ENCODE data around the gene DRD4.

The DRD4 gene

GRCh38 chr11:620935-621814 is 15.9 kb upstream of the DRD4 start:
- DNase-seq (ENCODE audit: extremely low read depth in 1 of 2, low read depth in 1 of 2), result no peak

GRCh38 chr11:621838-622237 is 15.2 kb upstream of the DRD4 start:
- DNase-seq (ENCODE audit: extremely low read depth in 1 of 2, low read depth in 1 of 2), result no peak

- no peak for DNase-seq (ENCODE audit: extremely low read depth in 1 of 2, low read depth in 1 of 2)
These were observed 13.7 kb upstream of the DRD4 start for GRCh38 chr11:623349-623869.

GRCh38 chr11:623999-624704 is 12.9 kb upstream of the DRD4 start:
- DNase-seq (ENCODE audit: extremely low read depth in 1 of 2, low read depth in 1 of 2), result no peak

GRCh38 chr11:624705-625635 is 12.1 kb upstream of the DRD4 start, which contains the start of gene CDHR5:
TSS of gene CDHR5 (minus strand) at chr11:624955. CDS start at chr11:624902, 53 bp downstream.
- no peak for DNase-seq (ENCODE audit: extremely low read depth in 1 of 2, low read depth in 1 of 2)

- no peak for DNase-seq (ENCODE audit: extremely low read depth in 1 of 2, low read depth in 1 of 2)
These were observed 11.3 kb upstream of the DRD4 start for GRCh38 chr11:625636-626268.

GRCh38 chr11:626475-627307 is 10.4 kb upstream of the DRD4 start, which contains the start of gene SCT:
TSS of gene SCT (minus strand) at chr11:627181. CDS start at chr11:627143, 38 bp downstream.
- no peak for DNase-seq (ENCODE audit: extremely low read depth in 1 of 2, low read depth in 1 of 2)

- DNase-seq (ENCODE audit: extremely low read depth in 1 of 2, low read depth in 1 of 2), result no peak
These were observed 9.8 kb upstream of the DRD4 start for GRCh38 chr11:627308-627576.

- DNase-seq (ENCODE audit: extremely low read depth in 1 of 2, low read depth in 1 of 2), result no peak
These were observed 9.0 kb upstream of the DRD4 start for GRCh38 chr11:628056-628455.

- no peak for DNase-seq (ENCODE audit: extremely low read depth in 1 of 2, low read depth in 1 of 2)
These were observed 7.9 kb upstream of the DRD4 start for GRCh38 chr11:629237-629583.

GRCh38 chr11:630871-631270 is 6.2 kb upstream of the DRD4 start:
- no peak for DNase-seq (ENCODE audit: extremely low read depth in 1 of 2, low read depth in 1 of 2)

GRCh38 chr11:635945-636510 is 1.0 kb upstream of the DRD4 start:
- DNase-seq (ENCODE audit: extremely low read depth in 1 of 2, low read depth in 1 of 2), result no peak

- no peak for DNase-seq (ENCODE audit: extremely low read depth in 1 of 2, low read depth in 1 of 2)
These were observed 194 bp downstream of the DRD4 start for GRCh38 chr11:637333-637592.

GRCh38 chr11:637593-638521 is 788 bp downstream of the DRD4 start:
- no peak for DNase-seq (ENCODE audit: extremely low read depth in 1 of 2, low read depth in 1 of 2)

- DNase-seq (ENCODE audit: extremely low read depth in 1 of 2, low read depth in 1 of 2), result no peak
These were observed 1.7 kb downstream of the DRD4 start for GRCh38 chr11:638631-639331.

GRCh38 chr11:639332-639955 is 2.4 kb downstream of the DRD4 start:
- DNase-seq (ENCODE audit: extremely low read depth in 1 of 2, low read depth in 1 of 2), result no peak

GRCh38 chr11:640021-640706 is 3.1 kb downstream of the DRD4 start:
- DNase-seq (ENCODE audit: extremely low read depth in 1 of 2, low read depth in 1 of 2), result no peak
